ENCODE results near the gene GRPEL1. TPM values are rescaled to one million over a fixed set of nuclear protein-coding genes. Genes with fewer than 3 reads are reported as not detected.
A peak's percentile ranks its signal among the peaks of the same experiment; 100 is the strongest.

Gene GRPEL1
- total RNA-seq, 4 donors from 2014 or later = 17.0 to 34.2 (median 27.5) TPM

- TF ChIP-seq, protein P1, sequence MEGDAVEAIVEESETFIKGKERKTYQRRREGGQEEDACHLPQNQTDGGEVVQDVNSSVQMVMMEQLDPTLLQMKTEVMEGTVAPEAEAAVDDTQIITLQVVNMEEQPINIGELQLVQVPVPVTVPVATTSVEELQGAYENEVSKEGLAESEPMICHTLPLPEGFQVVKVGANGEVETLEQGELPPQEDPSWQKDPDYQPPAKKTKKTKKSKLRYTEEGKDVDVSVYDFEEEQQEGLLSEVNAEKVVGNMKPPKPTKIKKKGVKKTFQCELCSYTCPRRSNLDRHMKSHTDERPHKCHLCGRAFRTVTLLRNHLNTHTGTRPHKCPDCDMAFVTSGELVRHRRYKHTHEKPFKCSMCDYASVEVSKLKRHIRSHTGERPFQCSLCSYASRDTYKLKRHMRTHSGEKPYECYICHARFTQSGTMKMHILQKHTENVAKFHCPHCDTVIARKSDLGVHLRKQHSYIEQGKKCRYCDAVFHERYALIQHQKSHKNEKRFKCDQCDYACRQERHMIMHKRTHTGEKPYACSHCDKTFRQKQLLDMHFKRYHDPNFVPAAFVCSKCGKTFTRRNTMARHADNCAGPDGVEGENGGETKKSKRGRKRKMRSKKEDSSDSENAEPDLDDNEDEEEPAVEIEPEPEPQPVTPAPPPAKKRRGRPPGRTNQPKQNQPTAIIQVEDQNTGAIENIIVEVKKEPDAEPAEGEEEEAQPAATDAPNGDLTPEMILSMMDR (IDR thresholded peaks at IDR 0.05) = no peak
- TF ChIP-seq EP300 (IDR thresholded peaks at IDR 0.05) = no peak
- TF ChIP-seq POLR2AphosphoS5 (IDR thresholded peaks at IDR 0.05) = no peak
- TF ChIP-seq POLR2A (IDR thresholded peaks at IDR 0.05; ENCODE audit: low read depth) = no peak
- no peaks in the 10 kb centered on the region for H3K27me3 ChIP-seq
- no peak overlapping the region for H3K27ac ChIP-seq (replicated peaks in 1 of 4)
- no peaks in the 10 kb centered on the region for H3K9me3 ChIP-seq
- WGBS = 85% methylated on average over 10 of the region's 11 CpGs
- no peak overlapping the region for H3K4me3 ChIP-seq
- no peak for DNase-seq (ENCODE audit: extremely low spot score)
- H3K4me1 ChIP-seq = peaks cover 13 to 21% (median 18%) of the 10 kb centered on the region in 4 donors
- H3K36me3 ChIP-seq = no peaks in the 10 kb centered on the region
- intact Hi-C loops (cut with DNase I) = no loop called here
These were observed 39.5 kb upstream of the GRPEL1 start for GRCh38 chr4:7107166-7107905.

DNA sequence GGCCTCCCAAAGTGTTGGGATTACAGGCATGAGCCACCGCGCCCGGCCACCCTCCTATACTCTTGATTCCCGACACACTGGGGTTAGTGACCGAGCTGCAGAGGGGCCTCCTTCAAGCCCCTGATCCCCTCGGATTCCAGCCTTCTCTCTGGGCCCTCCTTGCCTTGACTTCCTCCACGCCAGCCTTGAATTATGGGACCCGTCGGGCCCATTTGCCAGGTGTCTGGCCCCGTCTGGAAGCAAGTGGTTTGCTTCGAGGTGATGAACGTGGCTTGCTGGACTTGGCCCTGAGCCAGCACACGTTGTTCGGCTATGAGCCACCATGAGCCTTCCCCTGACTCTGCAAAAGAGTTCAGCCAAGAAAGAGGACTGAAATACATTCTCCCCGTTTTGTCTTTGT is 37.4 kb upstream of the GRPEL1 start:
- no peaks in the 10 kb centered on the region for H3K36me3 ChIP-seq
- intact Hi-C loops (cut with DNase I) = no loop called here
- no peak for DNase-seq (ENCODE audit: extremely low spot score)
- H3K27ac ChIP-seq (replicated peaks in 1 of 4) = no peak overlapping the region
- H3K4me1 ChIP-seq = peaks cover 21 to 33% (median 31%) of the 10 kb centered on the region in 4 donors
- no peaks in the 10 kb centered on the region for H3K9me3 ChIP-seq
- no peaks in the 10 kb centered on the region for H3K27me3 ChIP-seq
- TF ChIP-seq POLR2A (IDR thresholded peaks at IDR 0.05; ENCODE audit: low read depth) = no peak
- TF ChIP-seq POLR2AphosphoS5 (IDR thresholded peaks at IDR 0.05) = no peak
- TF ChIP-seq, protein P1 (IDR thresholded peaks at IDR 0.05) = no peak
- TF ChIP-seq EP300 (IDR thresholded peaks at IDR 0.05) = no peak
- no peak overlapping the region for H3K4me3 ChIP-seq
- 64% methylated on average over 15 of the region's 15 CpGs for WGBS

DNA sequence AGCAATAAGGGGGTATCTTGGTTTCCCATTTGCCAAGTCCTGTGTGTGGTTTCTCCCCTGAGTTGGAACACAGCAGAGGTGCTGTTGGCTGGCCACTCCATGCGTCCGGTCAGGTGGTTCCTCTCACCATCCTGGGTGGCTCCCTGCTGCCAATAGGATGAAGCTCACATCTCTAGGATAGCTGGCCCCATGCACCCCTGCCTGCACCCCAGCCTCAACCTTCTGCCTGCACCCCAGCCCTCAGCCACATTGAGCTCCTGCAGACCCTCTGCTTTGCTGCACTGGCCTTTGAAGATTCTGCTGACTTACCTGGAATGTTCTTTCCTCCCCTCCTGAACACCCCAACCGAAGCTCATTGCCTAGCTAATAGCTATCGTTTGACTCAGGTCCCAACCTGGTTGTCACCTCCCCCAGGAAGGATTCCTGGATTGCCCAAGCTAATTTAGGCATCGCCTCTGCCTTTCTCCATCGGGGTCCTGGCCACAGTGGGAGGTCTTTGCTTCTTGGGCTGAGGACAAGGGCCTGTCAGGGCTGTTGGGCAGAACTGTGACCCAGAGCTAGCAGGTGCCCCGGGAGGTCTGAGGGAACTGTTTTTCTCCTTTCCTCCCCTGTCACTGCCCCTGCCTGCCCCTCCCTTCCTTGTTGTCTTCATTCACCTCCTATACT is 36.6 kb upstream of the GRPEL1 start:
- Histone ChIP-seq H3K4me3 (no peak overlapping the region), H3K4me1 (peaks cover 21 to 33% (median 31%) of the 10 kb centered on the region in 4 donors), H3K27ac (replicated peaks in 1 of 4) (peak overlapping the region in 3 of 4 donors; percentile 75 to 86 (median 82)), H3K36me3 (no peaks in the 10 kb centered on the region), H3K27me3 (no peaks in the 10 kb centered on the region), H3K9me3 (no peaks in the 10 kb centered on the region)
- TF ChIP-seq, protein P1 (IDR thresholded peaks at IDR 0.05) = no peak
- TF ChIP-seq POLR2AphosphoS5 (IDR thresholded peaks at IDR 0.05) (no peak), POLR2A (IDR thresholded peaks at IDR 0.05; ENCODE audit: low read depth) (no peak), EP300 (IDR thresholded peaks at IDR 0.05) (no peak)
- WGBS = 89% methylated on average over 7 of the region's 7 CpGs
- DNase-seq (ENCODE audit: extremely low spot score) = no peak
- intact Hi-C loops (cut with DNase I) = no loop called here

DNA sequence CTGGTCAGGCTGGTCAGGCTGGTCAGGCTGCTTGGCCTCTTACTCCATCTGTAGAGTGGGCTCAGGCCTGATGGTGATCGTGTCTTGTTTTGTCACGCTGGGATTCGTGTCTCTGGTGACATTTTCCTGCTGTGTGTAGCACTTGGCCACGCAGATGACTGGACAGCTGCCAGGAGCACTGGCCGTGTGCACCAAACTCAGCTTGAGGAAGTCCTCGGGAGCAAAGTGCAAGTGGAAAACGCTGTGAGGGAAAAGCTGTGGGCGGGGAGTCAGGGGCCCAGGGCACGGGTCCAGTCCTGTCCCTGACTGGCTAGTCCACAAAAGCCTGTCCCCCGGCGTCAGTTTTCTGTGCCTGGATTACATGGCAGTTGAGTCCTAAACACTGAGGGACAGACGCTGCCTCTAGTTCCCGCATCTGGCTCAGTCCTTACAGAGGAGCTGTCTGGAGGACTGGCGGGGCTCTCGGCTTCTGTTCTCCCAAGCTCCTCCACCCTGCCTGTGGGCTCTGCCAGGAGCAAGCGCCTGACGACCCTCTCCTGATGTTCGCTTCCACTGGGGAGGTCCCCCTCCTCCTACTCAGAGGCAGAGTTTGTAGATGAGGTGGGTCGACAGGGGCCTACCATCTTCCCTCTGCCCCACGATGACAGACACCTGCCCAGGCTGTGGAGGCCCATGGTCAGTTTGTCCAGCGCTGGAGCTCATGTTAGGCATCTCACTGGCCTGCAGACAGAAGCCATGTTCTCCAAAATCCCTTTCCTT is 35.9 kb upstream of the GRPEL1 start:
- Histone ChIP-seq H3K4me3 (peak overlapping the region; percentile 58 to 73 (median 62)), H3K4me1 (peaks cover 21 to 33% (median 31%) of the 10 kb centered on the region in 4 donors), H3K27ac (replicated peaks in 1 of 4) (peak overlapping the region; percentile 74 to 86 (median 78)), H3K27me3 (no peaks in the 10 kb centered on the region), H3K9me3 (no peaks in the 10 kb centered on the region), H3K36me3 (no peaks in the 10 kb centered on the region)
- DNase-seq (ENCODE audit: extremely low spot score) = no peak
- 37% methylated on average over 15 of the region's 21 CpGs for WGBS
- intact Hi-C loops (cut with DNase I) = no loop called here
- TF ChIP-seq POLR2AphosphoS5 (IDR thresholded peaks at IDR 0.05) (no peak), POLR2A (IDR thresholded peaks at IDR 0.05; ENCODE audit: low read depth) (no peak), EP300 (IDR thresholded peaks at IDR 0.05) (no peak)
- TF ChIP-seq, protein P1 (IDR thresholded peaks at IDR 0.05) = no peak
